Pancreas (tissue), 10 donors: ENCODE results near the gene PIP4K2A. TPM values are rescaled to one million over a fixed set of nuclear protein-coding genes. Genes with fewer than 3 reads are reported as not detected.

Source experiments
- ATAC-seq, 4 donors: fragments of 200-7000 bp; cut with Tn5 transposase; one replicate each; pipeline versions ENCODE4 v1.8.0 to v1.9.1; 2020; ENCODE audit warnings: mild to moderate bottlenecking in 4 of 4, moderate library complexity in 4 of 4
- DNase-seq, 6 donors: peaks; one replicate each; pipeline ENCODE4 v3.0.0-alpha.2; 2020
- FAIRE-seq: peaks from 2 replicates; lab custom pipeline; 2012; peaks lifted over from hg19 to GRCh38; lab: Jason Lieb, UNC
- H3K27ac ChIP-seq, 4 donors: fragments of 200-600 bp; sonication (generic); 1 replicate in 3 of 4; 2 replicates in 1 of 4; pipeline versions ENCODE4 v1.5.0 to v1.8.0; 2020
- H3K27me3 ChIP-seq, 4 donors: fragments of 200-600 bp; one replicate each; pipeline ENCODE4 v1.8.0; 2021
- H3K36me3 ChIP-seq, 3 donors: fragments of 200-600 bp; sonication (generic) in 1 of 3; one replicate each; pipeline versions ENCODE4 v1.5.0 to v1.8.0; 2020 to 2021
- H3K4me1 ChIP-seq, 3 donors: fragments of 200-600 bp; one replicate each; pipeline ENCODE4 v1.8.0; 2021
- H3K4me3 ChIP-seq, 4 donors: fragments of 200-600 bp; sonication (generic) in 2 of 4; one replicate each; pipeline versions ENCODE4 v1.5.0 to v1.8.0; 2020 to 2021
- H3K9me3 ChIP-seq, 4 donors: fragments of 200-600 bp; one replicate each; pipeline ENCODE4 v1.8.0; 2021
- CTCF ChIP-seq, 4 donors: fragments of 200-600 bp; sonication (generic) in 3 of 4; IDR thresholded peaks; one replicate each; pipeline versions ENCODE4 v1.5.0 to v1.8.0; 2021; ENCODE audit warnings: antibody characterized with exemption in 4 of 4
- WGBS, 2 donors: extraction: QIAGEN DNeasy Blood & Tissue Kit; methylation state at CpG; one replicate each; pipeline ENCODE4 v1.1.7; 2013; 5-methylcytosine and 5-hydroxymethylcytosine counted together
- intact Hi-C, 3 donors: fragments of 100-400 bp; cut with DNase I; formaldehyde crosslinking; loops; one replicate each; pipeline versions ENCODE4 v1.11.1 to v1.14.2; 2022
- polyA plus RNA-seq, 2 donors: library from polyadenylated mRNA; stranded (reverse); fragments of 200-250 nt; gene quantifications; one replicate each; pipeline ENCODE4 v1.2.3, GENCODE V29; 2013
- total RNA-seq, 6 donors: library from RNA; stranded (reverse); fragmentation: NEBNext Ultra II Directional in 4 of 6; extraction: Animal tissue kit (Norgen Biotek cat#: 25700) in 4 of 6; gene quantifications; one replicate each; pipeline versions ENCODE4 v1.2.1 to v1.2.4, GENCODE V29; 2021 to 2023
- donor health status: healthy with polysubstance abuse.
- donor health status: DM: no; HTN: no; CAD: no; lungs with moderate emphysema.
- donor health status: DM: no; HTN: no; CAD: no.
- donor health status: control.
- donor health status: control.
- donor health status: Bipolar disorder and iron deficiency.
- donor health status: DM: yes; HTN: yes; CAD: no.
- donor health status: DM: no; HTN: no; CAD: no.
- donor health status: DM: no; HTN: no; CAD: no.
- donor health status: DM: yes; HTN: yes; CAD: no.

The PIP4K2A gene
- total and polyA plus RNA-seq, 8 donors, result 3.6 to 17.8 (median 6.7) TPM

DNA sequence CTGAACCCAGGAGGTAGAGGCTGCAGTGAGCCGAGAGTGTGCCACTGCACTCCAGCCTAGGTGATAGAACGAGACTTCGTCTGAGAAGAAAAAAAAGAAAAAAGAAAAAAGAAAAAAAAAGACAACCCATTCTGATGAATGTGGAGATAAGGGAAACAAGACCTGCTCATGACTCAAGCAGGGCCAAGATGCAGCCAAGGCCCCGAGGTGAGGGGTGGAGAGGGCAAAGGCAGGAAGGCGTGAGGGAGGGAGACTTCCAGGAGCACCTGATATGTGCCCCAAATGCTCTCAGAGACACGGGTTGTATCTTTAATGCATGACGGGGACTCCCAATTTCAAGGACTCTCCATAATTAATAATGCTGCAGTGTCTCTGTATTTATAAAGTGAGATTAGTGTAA, 134.6 kb downstream of the PIP4K2A start:
- H3K27me3 ChIP-seq, result no peaks in the 10 kb centered on the region
- H3K4me1 ChIP-seq, result no peaks in the 10 kb centered on the region
- no peaks in the 10 kb centered on the region for H3K9me3 ChIP-seq
- H3K4me3 ChIP-seq, result no peak overlapping the region
- ATAC-seq, result no peak
- no peaks in the 10 kb centered on the region for H3K36me3 ChIP-seq
- no peak for TF ChIP-seq CTCF (IDR thresholded peaks at IDR 0.05)
- no peak for FAIRE-seq
- H3K27ac ChIP-seq, result no peak overlapping the region
- 84 to 88% methylated on average over 7 of the region's 7 CpGs for WGBS, 2 donors
- no peak for DNase-seq
- intact Hi-C loops, result loop anchor here in 1 of 3 donors (10.0 kb wide), 1 partner anchor 405 kb away; no protein-coding TSS in a partner anchor

GRCh38 chr10:22573820-22574569, 140.4 kb downstream of the PIP4K2A start:
- DNase-seq, result peak in 1 of 6 donors; percentile 27
- Histone ChIP-seq H3K27me3 (no peaks in the 10 kb centered on the region), H3K4me1 (no peaks in the 10 kb centered on the region), H3K9me3 (no peaks in the 10 kb centered on the region), H3K4me3 (no peak overlapping the region), H3K27ac (no peak overlapping the region), H3K36me3 (no peaks in the 10 kb centered on the region)
- intact Hi-C loops, result loop anchor here in 1 of 3 donors (10.0 kb wide), 1 partner anchor 411 kb away; no protein-coding TSS in a partner anchor
- TF ChIP-seq CTCF (IDR thresholded peaks at IDR 0.05), result peak in 2 of 4 donors; percentile 18 to 22
- 59 to 64% methylated on average over 7 of the region's 7 CpGs for WGBS, 2 donors
- no peak for FAIRE-seq
- peak in 3 of 4 donors; percentile 37 to 68 (median 50) for ATAC-seq

- no peaks in the 10 kb centered on the region for H3K4me1 ChIP-seq
- no peak overlapping the region for H3K27ac ChIP-seq
- DNase-seq (no peak), FAIRE-seq (no peak), ATAC-seq (no peak)
- no peaks in the 10 kb centered on the region for H3K27me3 ChIP-seq
- TF ChIP-seq CTCF (IDR thresholded peaks at IDR 0.05), result no peak
- H3K36me3 ChIP-seq, result no peaks in the 10 kb centered on the region
- H3K4me3 ChIP-seq, result no peak overlapping the region
- intact Hi-C loops, result loop anchor here in 1 of 3 donors (10.0 kb wide), 1 partner anchor 414 kb away; no protein-coding TSS in a partner anchor
- H3K9me3 ChIP-seq, result no peaks in the 10 kb centered on the region
- 76 to 89% methylated on average over 6 of the region's 6 CpGs for WGBS, 2 donors
These were observed 143.5 kb downstream of the PIP4K2A start for GRCh38 chr10:22570733-22571430.

GRCh38 chr10:22570234-22570633, 144.1 kb downstream of the PIP4K2A start:
- DNase-seq (no peak), FAIRE-seq (no peak), ATAC-seq (no peak)
- 91 to 93% methylated on average over 4 of the region's 4 CpGs for WGBS, 2 donors
- TF ChIP-seq CTCF (IDR thresholded peaks at IDR 0.05), result no peak
- Histone ChIP-seq H3K36me3 (no peaks in the 10 kb centered on the region), H3K27ac (no peak overlapping the region), H3K4me3 (no peak overlapping the region), H3K9me3 (no peaks in the 10 kb centered on the region), H3K27me3 (no peaks in the 10 kb centered on the region), H3K4me1 (no peaks in the 10 kb centered on the region)
- intact Hi-C loops, result loop anchor here in 1 of 3 donors (10.0 kb wide), 1 partner anchor 415 kb away; no protein-coding TSS in a partner anchor
